Left lung (tissue), 10 donors: ENCODE data around the gene ME3. TPM values are rescaled to one million over a fixed set of nuclear protein-coding genes. Genes with fewer than 3 reads are reported as not detected.

ENCODE experiments used
- ATAC-seq: fragments of 200-7000 bp; cut with Tn5 transposase; one replicate; pipeline ENCODE4 v1.9.1; 2020; ENCODE audit warnings: moderate library complexity
- DNase-seq, 4 donors: peaks; one replicate each; pipeline ENCODE4 v3.0.0-alpha.2; 2013 to 2020
- H3K27ac ChIP-seq, 2 donors: fragments of 200-600 bp; sonication (generic) in 1 of 2; one replicate each; pipeline versions ENCODE4 v1.5.0 to v1.8.0; 2020 to 2021
- H3K27me3 ChIP-seq, 2 donors: fragments of 200-600 bp; sonication (generic) in 1 of 2; one replicate each; pipeline versions ENCODE4 v1.5.0 to v1.8.0; 2020 to 2021
- H3K36me3 ChIP-seq, 2 donors: fragments of 200-600 bp; sonication (generic) in 1 of 2; one replicate each; pipeline versions ENCODE4 v1.5.0 to v1.8.0; 2020 to 2021
- H3K4me1 ChIP-seq, 2 donors: fragments of 200-600 bp; one replicate each; pipeline ENCODE4 v1.8.0; 2021
- H3K4me3 ChIP-seq, 2 donors: fragments of 200-600 bp; sonication (generic) in 1 of 2; one replicate each; pipeline versions ENCODE4 v1.5.0 to v1.8.0; 2020 to 2021; ENCODE audit warnings: mild to moderate bottlenecking in 1 of 2
- H3K9me3 ChIP-seq, 2 donors: fragments of 200-600 bp; sonication (generic) in 1 of 2; one replicate each; pipeline versions ENCODE4 v1.5.0 to v1.8.0; 2020 to 2021
- intact Hi-C, 2 donors: fragments of 100-400 bp; cut with DNase I; formaldehyde crosslinking; loops; one replicate each; pipeline versions ENCODE4 v1.11.2 to v1.14.2; 2022
- polyA plus RNA-seq, 6 donors: library from polyadenylated mRNA; unstranded; fragments of 120-200 nt; gene quantifications; one replicate each; pipeline ENCODE4 v1.2.1, GENCODE V29; 2013; ENCODE audit not compliant: insufficient read length in 6 of 6
- total RNA-seq, 2 donors: library from RNA; stranded (reverse); fragmentation: NEBNext Ultra II Directional; extraction: Animal tissue kit (Norgen Biotek cat#: 25700); gene quantifications; one replicate each; pipeline ENCODE4 v1.2.1, GENCODE V29; 2021
- TF ChIP-seq, protein P1 (sequence below), 2 donors: fragments of 200-600 bp; sonication (generic) in 1 of 2; IDR thresholded peaks; one replicate each; pipeline versions ENCODE4 v1.5.0 to v1.8.0; 2021; ENCODE audit warnings: antibody characterized with exemption in 2 of 2
- donor health status: DM: no; HTN: yes; CAD: no.
- donor health status: DM: no; HTN: no; CAD: no.

Gene ME3
- total and polyA plus RNA-seq, 8 donors: 21.6 to 44.6 (median 30.5) TPM

DNA sequence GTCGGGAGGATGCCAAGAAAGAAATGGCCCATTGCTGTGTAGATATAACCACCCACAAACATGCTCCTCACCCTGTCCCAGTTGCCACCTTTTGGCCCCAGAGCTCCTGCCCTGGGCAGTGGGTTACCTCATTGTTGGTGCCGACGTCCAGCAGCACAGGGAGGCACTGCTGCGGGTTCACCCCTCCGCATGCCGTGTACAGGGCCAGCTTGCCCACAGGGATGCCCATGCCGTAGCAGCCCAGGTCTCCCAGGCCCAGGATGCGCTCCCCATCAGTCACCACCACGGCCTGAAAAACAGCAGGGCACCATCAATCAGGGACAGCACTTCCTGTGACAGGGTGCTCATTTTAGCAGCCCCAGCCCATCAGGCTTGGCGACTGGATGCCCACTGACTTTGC is 174.6 kb downstream of the ME3 start:
- Histone ChIP-seq H3K9me3 (no peaks in the 10 kb centered on the region), H3K36me3 (no peaks in the 10 kb centered on the region), H3K27ac (no peak overlapping the region), H3K4me3 (no peak overlapping the region), H3K27me3 (no peaks in the 10 kb centered on the region), H3K4me1 (no peaks in the 10 kb centered on the region)
- no peak for DNase-seq
- intact Hi-C loops: no loop called here
- TF ChIP-seq, protein P1, sequence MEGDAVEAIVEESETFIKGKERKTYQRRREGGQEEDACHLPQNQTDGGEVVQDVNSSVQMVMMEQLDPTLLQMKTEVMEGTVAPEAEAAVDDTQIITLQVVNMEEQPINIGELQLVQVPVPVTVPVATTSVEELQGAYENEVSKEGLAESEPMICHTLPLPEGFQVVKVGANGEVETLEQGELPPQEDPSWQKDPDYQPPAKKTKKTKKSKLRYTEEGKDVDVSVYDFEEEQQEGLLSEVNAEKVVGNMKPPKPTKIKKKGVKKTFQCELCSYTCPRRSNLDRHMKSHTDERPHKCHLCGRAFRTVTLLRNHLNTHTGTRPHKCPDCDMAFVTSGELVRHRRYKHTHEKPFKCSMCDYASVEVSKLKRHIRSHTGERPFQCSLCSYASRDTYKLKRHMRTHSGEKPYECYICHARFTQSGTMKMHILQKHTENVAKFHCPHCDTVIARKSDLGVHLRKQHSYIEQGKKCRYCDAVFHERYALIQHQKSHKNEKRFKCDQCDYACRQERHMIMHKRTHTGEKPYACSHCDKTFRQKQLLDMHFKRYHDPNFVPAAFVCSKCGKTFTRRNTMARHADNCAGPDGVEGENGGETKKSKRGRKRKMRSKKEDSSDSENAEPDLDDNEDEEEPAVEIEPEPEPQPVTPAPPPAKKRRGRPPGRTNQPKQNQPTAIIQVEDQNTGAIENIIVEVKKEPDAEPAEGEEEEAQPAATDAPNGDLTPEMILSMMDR (IDR thresholded peaks at IDR 0.05): no peak
- no peak for ATAC-seq

DNA sequence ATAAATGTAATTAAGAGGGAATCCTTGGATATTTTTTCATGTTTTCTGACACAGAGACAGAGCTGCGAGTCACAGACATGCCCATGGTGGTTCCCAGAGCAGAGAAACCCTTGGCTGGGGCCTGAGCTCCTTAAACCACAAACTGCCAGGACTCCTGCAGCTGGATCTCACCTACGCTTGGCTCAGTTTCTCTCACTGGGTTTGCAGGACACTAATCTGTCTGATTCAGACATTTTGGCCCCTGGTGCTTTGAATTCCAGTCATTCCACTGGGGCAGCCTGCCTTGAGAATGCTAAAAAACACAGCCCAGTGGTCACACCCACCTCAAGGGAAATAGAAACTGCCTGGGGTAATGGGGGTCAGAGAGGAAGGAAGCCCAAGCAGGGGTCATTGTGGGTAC is 175.1 kb downstream of the ME3 start:
- ATAC-seq: no peak

DNA sequence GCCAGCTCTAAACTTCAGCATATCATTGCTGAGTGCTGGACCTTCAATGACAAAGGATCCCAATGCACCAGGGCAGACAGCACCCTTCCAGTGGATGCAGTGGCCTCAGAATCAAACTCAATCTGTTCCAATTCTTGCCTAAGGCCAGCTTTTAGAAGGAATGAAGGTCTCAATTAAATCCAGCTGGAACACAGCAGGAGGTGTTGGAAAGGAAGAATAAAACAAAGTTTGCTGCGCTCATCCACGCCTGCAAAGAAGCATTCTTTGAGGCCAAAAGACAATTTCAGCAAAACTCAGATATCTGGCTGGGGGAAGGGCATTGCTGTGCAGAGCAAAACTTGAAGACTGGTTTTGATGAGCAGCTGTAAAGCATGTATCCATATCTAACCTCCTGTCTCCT is 177.1 kb downstream of the ME3 start:
- no peak for DNase-seq
- Histone ChIP-seq H3K36me3 (no peaks in the 10 kb centered on the region), H3K4me3 (no peak overlapping the region), H3K4me1 (no peaks in the 10 kb centered on the region), H3K9me3 (no peaks in the 10 kb centered on the region), H3K27me3 (no peaks in the 10 kb centered on the region), H3K27ac (no peak overlapping the region)
- TF ChIP-seq, protein P1 (IDR thresholded peaks at IDR 0.05): no peak
- intact Hi-C loops: no loop called here
- no peak for ATAC-seq

More for the DNA sequence above, 175.1 kb downstream of the ME3 start:
- TF ChIP-seq, protein P1 (IDR thresholded peaks at IDR 0.05): no peak
- intact Hi-C loops: no loop called here
- no peaks in the 10 kb centered on the region for H3K4me1 ChIP-seq
- no peaks in the 10 kb centered on the region for H3K27me3 ChIP-seq
- H3K9me3 ChIP-seq: no peaks in the 10 kb centered on the region
- DNase-seq: no peak
- H3K27ac ChIP-seq: no peak overlapping the region
- no peak overlapping the region for H3K4me3 ChIP-seq
- H3K36me3 ChIP-seq: no peaks in the 10 kb centered on the region

DNA sequence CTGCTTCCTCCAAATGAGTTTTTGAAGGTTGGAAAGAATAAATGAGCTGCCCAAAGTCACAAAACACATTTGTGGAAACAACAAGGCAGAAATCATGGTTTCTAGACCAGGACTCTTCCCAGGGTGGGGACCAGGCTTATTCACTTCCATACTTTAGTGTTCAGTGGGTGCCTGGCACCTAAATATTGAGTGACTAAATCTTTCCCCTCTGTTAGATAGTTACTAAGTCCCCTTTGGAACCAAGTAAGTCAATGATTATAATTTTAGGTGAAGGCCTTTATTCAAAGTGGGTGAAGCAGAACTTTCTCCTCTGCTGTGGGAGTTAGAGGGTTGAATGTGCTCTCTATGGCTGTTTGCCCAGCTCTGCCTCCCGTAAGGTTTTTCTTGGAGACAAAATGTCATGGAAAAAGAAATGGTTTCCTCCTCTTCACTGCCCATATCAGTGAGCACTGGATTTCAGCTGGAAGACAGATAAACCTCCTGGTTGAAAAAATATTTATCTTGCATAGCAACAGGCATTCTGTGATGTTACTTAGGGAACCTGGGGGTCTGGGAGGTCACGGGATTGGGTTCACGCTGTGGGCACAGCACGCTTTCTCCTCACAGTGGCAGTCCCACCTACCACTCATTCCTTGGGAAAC is 179.9 kb downstream of the ME3 start:
- DNase-seq (no peak), ATAC-seq (no peak)
- Histone ChIP-seq H3K27ac (no peak overlapping the region), H3K9me3 (no peaks in the 10 kb centered on the region), H3K27me3 (no peaks in the 10 kb centered on the region), H3K4me3 (no peak overlapping the region), H3K36me3 (no peaks in the 10 kb centered on the region), H3K4me1 (no peaks in the 10 kb centered on the region)
- intact Hi-C loops: no loop called here
- TF ChIP-seq, protein P1 (IDR thresholded peaks at IDR 0.05): no peak

DNA sequence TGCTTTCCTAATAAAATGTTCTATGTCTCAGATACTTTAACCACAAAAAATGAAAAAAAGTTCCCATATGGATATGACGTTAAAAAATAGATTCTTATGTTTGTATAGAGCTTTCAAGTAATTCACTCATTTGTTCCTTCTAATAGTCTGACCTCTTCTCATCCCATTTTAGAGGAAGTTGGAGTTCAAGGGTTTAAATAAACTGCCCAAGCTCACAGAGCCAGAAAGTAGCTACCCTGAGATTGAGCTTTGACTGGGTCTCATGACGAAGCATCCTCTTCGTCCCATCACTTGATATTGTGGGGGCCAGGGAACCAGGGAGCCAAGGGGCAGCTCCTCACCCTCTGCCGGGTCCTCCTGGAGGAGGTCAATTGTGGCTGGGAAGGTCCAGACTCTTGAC is 181.4 kb downstream of the ME3 start:
- intact Hi-C loops: no loop called here
- Histone ChIP-seq H3K9me3 (no peaks in the 10 kb centered on the region), H3K36me3 (no peaks in the 10 kb centered on the region), H3K27me3 (no peaks in the 10 kb centered on the region), H3K4me3 (no peak overlapping the region), H3K4me1 (no peaks in the 10 kb centered on the region), H3K27ac (no peak overlapping the region)
- ATAC-seq (no peak), DNase-seq (no peak)
- TF ChIP-seq, protein P1 (IDR thresholded peaks at IDR 0.05): no peak
